GM21576 (cell line): ENCODE data around the gene NOL9.

Experiments used
- ATAC-seq: cut with Tn5 transposase; IDR thresholded peaks from one replicate; pipeline ENCODE4 v1.9.1; 2021; ENCODE audit warnings: mild to moderate bottlenecking, moderate library complexity; ENCODE audit not compliant: unreplicated experiment

NOL9 gene

DNA sequence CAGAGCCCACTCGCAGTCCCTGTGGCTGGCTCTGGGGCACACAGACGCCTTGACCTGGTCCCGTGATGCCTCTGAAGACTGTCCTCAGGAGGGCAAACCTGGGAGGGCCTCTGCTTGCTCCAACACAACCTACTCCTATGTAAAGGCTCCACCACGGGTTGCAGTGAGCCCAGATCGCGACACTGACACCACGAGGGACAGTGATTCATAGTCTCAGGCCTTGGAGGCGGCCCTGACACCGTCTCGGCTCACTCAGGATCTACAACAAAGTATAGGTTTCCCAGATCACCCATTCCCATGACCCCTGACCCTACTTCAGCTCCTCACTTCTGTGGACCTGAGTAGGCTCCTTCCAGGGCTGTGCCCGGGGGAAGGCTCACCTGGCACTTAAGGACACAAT is 28.0 kb downstream of the NOL9 start:
- no peak for ATAC-seq

GRCh38 chr1:6523566-6523965 is 30.7 kb downstream of the NOL9 start:
- no peak for ATAC-seq

DNA sequence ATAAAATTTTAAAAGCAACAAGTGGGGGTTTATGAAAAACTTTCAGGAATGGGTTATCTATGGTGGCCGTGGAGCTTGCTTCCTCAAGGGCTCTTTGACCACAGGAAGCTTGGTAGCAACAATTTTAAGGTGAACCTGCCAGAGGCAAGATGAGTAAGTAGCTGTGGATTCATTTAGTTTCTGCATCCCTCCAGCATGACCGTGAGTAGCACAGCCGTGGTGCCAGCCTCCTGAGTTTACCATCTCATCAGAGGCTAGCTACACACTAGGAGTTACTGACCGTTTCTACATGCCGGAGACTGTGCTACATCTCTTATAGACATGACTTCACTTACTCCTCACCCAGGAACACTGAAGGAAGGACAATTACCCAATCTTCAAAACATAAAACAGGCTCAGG is 32.8 kb downstream of the NOL9 start:
- ATAC-seq = no peak

DNA sequence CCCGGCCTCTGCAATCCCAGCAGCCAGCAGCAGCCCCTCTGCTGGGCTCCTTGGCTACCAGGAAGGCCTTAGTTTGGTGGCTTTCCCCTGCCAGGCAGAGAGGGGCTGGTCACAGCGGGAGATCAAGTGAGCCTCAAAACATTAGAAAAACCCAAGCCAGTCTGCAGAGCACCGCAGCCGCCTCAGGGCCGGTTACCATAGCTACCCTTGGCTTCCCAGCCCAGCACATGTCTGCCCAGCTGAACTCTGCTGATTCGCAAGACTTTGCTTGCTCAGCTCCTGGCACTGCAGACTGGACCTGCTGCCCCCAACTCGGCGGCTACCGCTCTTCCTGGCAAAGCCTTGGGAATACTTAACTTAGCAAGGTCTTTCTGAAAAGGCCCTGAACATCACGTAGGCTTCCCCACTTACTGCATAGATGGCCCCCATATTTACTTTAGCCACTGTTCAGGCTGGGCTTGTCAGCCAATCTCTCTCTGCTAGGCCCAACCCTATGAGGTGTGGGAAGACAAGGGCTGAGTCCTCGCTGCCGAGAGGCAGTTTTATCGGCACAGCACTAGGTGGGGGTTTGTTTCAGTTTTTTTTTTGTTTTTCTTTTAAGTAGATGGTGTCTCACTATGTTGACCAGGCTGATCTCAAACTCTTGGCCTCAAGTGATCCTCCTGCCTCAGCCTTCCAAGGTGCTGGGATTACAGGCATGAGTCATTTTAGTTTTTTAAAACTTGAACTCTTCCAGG is 34.2 kb downstream of the NOL9 start:
- no peak for ATAC-seq

DNA sequence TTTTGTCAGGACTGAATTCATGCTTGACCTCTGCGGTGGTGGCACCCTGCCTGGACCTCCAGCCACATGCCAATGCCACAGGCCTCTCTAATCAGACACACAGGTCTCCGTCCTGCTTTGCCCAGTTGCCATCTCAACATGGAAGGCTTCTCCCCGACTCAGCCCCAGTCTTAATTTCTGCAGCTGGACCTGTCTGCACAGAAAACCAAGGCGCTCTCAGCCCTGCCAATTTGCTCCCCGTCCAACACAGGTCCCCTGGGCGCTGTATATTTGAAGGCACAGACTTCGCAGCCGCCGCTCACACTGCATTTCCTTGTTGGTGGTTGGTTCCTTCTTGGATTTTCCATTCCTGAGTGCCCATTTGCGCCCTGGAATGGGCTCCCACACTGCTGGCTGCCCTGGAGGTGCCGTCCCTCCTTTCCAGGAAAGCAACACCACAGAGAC is 34.8 kb downstream of the NOL9 start:
- no peak for ATAC-seq

GRCh38 chr1:6517435-6517851 is 36.9 kb downstream of the NOL9 start:
- ATAC-seq = no peak

GRCh38 chr1:6515771-6516170 is 38.5 kb downstream of the NOL9 start:
- ATAC-seq = no peak

DNA sequence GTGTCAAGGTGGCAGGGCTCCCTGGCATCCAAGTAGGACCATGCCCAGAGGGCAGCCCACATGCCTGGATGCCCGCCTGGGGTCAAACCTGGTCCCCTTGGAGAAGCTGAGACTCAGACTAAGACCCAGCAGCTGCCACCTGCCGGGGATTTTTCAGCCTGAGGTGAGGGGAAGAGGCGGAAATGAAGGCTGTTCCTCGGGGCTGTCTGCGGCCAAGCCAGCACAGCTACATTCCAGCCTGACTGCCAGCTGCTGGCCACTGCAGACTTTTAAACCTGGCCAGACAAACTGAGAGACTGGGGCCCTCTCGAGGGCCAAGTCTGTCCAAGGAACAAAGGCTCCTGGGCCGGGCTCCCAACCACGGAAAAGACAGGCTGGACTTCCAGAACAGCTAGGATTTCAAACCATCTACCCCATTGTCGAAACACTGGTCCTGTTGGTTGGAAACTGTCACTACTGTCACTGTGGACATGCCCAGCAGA is 41.0 kb downstream of the NOL9 start:
- ATAC-seq = no peak

DNA sequence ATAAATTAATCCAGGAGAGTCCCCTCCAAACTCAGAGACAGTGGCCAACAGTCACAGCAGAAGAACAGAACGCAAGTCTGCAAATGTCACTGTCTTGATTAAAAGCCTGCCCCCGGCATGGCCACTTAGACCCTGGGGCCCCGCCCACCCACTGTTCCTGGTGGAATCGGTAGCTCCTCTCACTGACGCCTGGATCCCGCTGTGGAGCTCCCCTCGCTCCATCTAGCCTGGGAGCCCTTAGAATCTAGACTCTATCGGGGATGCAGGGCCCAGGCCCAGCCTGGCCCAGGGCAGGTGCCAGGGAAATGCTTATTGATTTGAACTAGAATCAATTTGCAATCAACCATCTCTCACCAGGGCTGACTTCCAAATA is 41.4 kb downstream of the NOL9 start:
- ATAC-seq = no peak

- no peak for ATAC-seq
Measured at GRCh38 chr1:6512245-6512907, 41.9 kb downstream of the NOL9 start.

GRCh38 chr1:6511561-6512244 is 42.6 kb downstream of the NOL9 start:
- ATAC-seq = no peak

GRCh38 chr1:6511056-6511455 is 43.3 kb downstream of the NOL9 start:
- no peak for ATAC-seq

DNA sequence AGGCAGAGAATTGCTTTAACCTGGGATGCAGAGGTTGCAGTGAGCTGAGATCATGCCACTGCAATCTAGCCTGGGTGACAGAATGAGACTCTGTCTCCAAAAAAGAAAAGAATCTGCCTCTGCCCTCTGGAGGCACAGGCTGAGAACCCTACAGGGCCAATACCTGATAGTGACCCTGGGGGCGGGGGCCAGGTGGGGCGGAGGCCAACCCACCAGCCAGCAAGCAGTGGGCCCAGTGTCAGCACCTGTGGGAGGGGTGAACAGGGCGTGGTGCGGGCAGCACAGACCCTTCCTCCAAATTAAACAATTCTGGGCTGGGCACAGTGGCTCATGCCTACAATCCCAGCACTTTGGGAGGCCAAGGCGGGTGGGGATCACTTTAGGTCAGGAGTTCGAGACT is 43.8 kb downstream of the NOL9 start:
- no peak for ATAC-seq

- no peak for ATAC-seq
Measured at GRCh38 chr1:6509919-6510291, 44.4 kb downstream of the NOL9 start.

- ATAC-seq = no peak
Measured at GRCh38 chr1:6509220-6509918, 44.9 kb downstream of the NOL9 start.

DNA sequence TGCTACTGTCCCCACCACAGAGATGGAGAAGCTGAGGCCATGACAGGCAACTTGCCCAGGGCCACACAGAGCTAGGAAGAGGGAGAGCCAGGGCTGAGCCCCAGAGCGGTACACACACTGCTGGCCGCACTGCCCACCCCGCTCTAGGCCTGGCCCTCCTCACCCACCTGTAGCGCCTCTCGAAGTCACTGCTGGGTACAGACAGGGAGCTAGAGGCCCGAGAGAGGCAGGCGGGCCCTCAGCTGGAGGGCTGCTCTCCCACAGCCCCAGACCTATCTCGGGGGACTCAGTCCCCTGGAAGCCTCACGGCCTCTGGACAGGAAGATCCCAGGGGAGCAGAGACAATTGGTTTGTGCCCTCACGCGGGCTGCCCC is 45.5 kb downstream of the NOL9 start:
- no peak for ATAC-seq

DNA sequence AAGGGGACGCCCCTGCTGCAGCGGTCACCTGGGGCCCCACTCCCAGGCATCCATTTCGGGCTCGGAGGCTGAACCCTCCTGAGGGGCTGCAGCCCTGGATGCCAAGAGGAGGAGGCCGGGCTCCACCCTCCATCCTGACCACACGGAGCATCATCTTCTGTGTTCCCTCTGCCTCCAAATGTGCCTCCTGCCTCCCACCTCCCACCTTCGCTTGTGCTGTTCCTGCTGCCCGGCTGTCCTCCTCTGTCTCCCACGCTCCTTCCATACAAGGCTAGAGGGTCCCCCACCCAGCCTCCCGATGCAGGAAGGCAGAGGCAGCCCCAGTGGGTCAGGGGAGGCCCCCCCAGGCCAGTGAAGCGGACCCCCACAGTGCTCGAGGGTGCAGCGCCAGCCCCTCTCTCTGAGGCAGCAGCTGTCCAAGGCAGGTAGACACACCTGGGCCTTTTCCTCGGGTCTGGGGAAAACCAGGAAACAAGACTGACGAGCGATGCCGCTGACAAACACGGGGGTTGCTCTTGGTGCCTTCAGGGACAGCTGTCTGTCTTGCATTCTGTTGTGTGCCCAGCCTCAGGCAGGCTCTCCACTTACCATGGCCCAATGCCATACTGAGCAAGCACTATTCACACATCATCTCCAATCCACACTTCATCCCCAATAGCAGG is 46.0 kb downstream of the NOL9 start:
- ATAC-seq = no peak

GRCh38 chr1:6507461-6507911 is 46.8 kb downstream of the NOL9 start:
- no peak for ATAC-seq

DNA sequence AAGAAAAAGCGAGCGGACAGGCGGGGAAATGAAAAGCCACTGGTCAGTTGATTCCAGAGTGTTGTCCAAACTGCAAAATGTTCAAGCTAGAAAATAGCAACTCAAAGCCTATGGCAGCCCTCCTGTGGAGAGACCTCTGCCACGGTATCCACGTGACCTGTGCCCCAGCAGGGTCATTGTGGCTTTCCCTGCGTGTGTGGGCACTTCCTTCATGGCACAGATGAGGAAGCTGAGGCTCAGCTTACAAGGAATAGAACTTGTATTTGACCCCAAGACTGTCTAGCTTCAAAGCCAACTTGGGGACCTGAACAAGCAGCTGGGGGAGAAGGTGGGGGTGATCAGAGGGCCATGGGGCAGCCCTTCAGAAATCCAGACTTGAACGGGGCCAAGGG is 47.3 kb downstream of the NOL9 start:
- ATAC-seq = no peak

- no peak for ATAC-seq
Measured at GRCh38 chr1:6506210-6507036, 47.9 kb downstream of the NOL9 start.
